SJSA1 (cell line): ENCODE data around the gene VOPP1. TPM values are rescaled to one million over a fixed set of nuclear protein-coding genes. Genes with fewer than 3 reads are reported as not detected.

Source experiments
- DNase-seq, 2 experiments: peaks; one replicate each; pipeline ENCODE4 v3.0.0-alpha.2; 2015 to 2020; ENCODE audit warnings: low spot score in 2 of 2, low read depth in 1 of 2
- H3K27ac ChIP-seq: fragments of 250-450 bp; sonication (Bioruptor Pico); 2 replicates; pipeline ENCODE4 v1.5.1; 2020; ENCODE audit warnings: mild to moderate bottlenecking, moderate library complexity
- H3K27me3 ChIP-seq: fragments of 250-450 bp; sonication (Bioruptor Pico); replicated peaks from 2 replicates; pipeline ENCODE4 v1.5.1; 2020; ENCODE audit warnings: mild to moderate bottlenecking, moderate library complexity
- H3K36me3 ChIP-seq: fragments of 250-450 bp; sonication (Bioruptor Pico); 2 replicates; pipeline ENCODE4 v1.5.1; 2020; ENCODE audit warnings: mild to moderate bottlenecking
- H3K4me1 ChIP-seq: fragments of 250-450 bp; sonication (Bioruptor Pico); replicated peaks from 2 replicates; pipeline ENCODE4 v1.6.1; 2021; ENCODE audit warnings: mild to moderate bottlenecking
- H3K4me3 ChIP-seq: fragments of 250-450 bp; sonication (Bioruptor Pico); 2 replicates; pipeline ENCODE4 v1.5.1; 2020; ENCODE audit warnings: mild to moderate bottlenecking
- H3K9me3 ChIP-seq: fragments of 250-450 bp; sonication (Bioruptor Pico); replicated peaks from 2 replicates; pipeline ENCODE4 v1.5.1; 2020; ENCODE audit warnings: mild to moderate bottlenecking
- total RNA-seq: library from RNA; depleted of rRNA; stranded (reverse); fragments of >200 nt; shearing (Covaris generic); gene quantifications from 2 replicates; pipeline ENCODE4 v1.2.3, GENCODE V29; 2014

The VOPP1 gene
- total RNA-seq, 1 experiment from 2014 or later = 107 TPM

DNA sequence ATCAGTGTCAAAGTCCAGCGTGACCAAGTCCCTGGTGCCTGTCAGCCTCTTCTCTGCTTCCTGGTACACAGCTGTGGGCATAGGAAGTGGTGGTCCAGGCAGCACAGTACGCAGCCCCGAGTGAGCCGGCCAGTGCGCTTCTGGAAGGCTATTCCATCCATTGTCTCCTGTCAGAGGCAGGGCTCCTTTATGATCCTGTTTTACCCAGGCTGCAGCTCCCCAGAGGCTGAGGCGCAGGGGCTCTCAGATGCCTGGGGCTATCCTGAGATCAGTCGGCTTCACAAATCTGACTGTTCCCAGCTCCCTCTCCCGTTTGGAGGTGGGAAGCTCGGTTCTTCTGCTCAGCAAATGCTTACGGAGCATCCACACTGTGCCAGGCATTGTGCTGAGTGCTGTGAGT lies 136.8 kb downstream of the VOPP1 start:
- H3K27me3 ChIP-seq = no peaks in the 10 kb centered on the region
- no peak overlapping the region for H3K4me3 ChIP-seq
- DNase-seq = no peak
- no peak overlapping the region for H3K27ac ChIP-seq
- H3K4me1 ChIP-seq = peaks cover 28% of the 10 kb centered on the region
- no peaks in the 10 kb centered on the region for H3K9me3 ChIP-seq
- H3K36me3 ChIP-seq = no peaks in the 10 kb centered on the region

DNA sequence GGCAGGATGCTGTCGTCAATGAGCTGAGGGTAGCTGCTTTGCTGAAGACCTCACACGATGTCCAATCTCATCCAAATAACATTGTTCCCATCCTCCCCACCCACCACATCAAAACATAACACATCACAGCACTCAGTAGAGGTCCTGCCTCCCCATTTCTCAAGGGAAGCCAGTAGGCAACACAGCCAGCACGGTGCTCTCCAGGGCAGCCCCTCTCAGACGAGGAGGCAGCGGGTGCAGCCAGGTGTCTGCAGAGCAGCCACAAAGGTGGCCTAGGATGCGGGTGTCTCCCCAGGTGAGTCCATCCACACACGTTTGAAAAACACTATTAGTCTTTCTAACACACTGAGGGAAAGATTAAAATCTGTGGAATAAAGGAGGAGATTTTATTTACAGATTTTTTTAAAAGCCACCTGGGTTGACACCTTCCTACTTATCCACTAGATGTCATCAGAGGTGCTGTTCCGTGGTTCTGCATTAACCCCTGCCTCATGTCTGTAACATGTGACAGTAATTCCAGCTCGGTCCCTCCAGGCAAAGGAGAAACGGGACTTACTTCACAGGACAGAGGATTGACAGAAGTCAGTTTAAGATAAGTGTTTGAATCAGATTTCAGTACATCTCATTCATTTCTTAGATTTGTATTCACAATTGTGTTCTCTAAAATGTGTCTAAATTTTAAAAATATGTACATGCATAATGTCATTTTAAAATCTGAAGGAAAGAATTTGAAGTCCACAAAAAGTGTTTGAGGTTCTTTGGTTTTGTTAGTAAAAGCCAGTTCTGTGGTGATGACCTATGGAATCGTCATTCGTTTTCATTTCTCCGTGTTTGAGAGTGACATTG lies 139.1 kb downstream of the VOPP1 start:
- Histone ChIP-seq H3K9me3 (no peaks in the 10 kb centered on the region), H3K27ac (no peak overlapping the region), H3K4me1 (peaks cover 21% of the 10 kb centered on the region), H3K4me3 (no peak overlapping the region), H3K36me3 (no peaks in the 10 kb centered on the region), H3K27me3 (no peaks in the 10 kb centered on the region)
- DNase-seq = peak in 1 of 2 experiments; percentile 48

DNA sequence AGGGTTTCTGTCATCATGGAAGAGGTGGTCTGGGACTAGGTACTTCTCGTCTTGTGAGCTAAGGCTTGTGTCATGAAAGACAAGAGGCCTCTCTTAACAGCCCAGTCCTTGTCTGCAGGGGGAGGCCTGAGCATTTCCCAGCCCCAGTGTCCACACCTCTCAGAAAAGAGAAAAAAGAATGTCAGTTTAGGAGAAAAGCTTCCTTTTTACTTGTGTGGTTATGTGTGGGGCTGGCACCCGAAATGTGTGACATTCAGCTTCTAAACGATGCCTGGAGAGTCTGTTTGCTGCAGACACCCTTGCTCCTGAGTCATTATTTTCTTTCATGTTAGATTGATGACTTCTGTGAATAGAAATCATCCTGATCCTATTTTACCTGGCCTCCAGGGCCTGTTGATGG lies 139.8 kb downstream of the VOPP1 start:
- no peaks in the 10 kb centered on the region for H3K27me3 ChIP-seq
- H3K4me3 ChIP-seq = no peak overlapping the region
- no peak for DNase-seq
- no peaks in the 10 kb centered on the region for H3K9me3 ChIP-seq
- H3K4me1 ChIP-seq = peaks cover 21% of the 10 kb centered on the region
- H3K36me3 ChIP-seq = no peaks in the 10 kb centered on the region
- no peak overlapping the region for H3K27ac ChIP-seq

DNA sequence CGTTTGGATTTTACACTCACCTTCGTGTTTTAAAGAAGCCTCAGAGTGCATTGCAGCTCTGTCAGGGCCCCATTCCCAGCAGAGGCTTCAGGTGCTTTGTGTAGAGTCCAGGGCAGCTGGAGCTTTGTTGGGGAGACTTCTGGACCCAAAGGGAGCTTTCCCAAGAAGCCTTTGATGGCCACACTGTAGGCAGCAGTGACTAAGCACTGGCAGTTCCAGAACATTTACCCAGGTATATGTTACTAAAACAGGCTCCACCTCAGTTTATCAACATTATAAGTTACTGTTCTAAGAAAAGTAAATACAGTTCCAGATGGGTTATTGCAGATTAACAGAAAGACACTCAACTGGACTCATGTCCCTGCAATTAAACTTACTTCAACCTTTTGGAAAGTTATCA lies 140.4 kb downstream of the VOPP1 start:
- Histone ChIP-seq H3K27me3 (no peaks in the 10 kb centered on the region), H3K4me1 (peaks cover 21% of the 10 kb centered on the region), H3K36me3 (no peaks in the 10 kb centered on the region), H3K9me3 (no peaks in the 10 kb centered on the region), H3K27ac (no peak overlapping the region), H3K4me3 (no peak overlapping the region)
- DNase-seq = no peak

DNA sequence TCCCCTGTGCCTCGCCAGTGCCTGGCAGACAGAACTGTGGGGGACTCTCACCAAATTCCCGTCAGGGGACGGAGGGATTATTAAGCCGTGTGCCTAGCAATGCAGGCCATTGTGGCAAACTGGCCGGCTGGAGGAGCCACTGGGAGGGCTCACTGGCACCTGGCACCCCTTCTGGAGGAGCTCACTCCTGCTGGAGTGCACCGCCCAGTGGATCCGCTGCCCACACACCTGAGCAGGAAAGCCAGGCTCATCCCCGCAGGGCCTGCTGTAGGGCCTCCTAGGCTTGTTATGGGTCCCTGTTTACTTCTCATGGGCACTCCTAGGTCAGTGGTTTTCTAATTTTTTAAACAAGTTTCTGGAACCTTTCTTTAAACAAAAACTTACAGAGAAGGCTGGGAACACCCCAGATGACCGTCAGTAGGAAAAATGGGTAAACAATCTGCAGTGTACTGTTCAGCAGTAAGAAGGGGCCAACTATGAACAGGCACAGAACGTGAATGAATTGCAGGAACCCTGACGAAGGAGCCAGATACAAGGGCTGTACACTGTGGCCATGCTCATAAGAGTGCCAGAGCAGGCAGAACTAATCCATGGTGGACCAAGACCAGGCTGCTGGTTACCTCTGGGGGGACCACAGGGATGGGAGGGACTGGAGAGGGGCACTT lies 142.3 kb downstream of the VOPP1 start:
- no peaks in the 10 kb centered on the region for H3K27me3 ChIP-seq
- H3K4me3 ChIP-seq = no peak overlapping the region
- H3K4me1 ChIP-seq = peaks cover 34% of the 10 kb centered on the region
- H3K36me3 ChIP-seq = peaks cover 15% of the 10 kb centered on the region
- DNase-seq = no peak
- no peak overlapping the region for H3K27ac ChIP-seq
- H3K9me3 ChIP-seq = no peaks in the 10 kb centered on the region

DNA sequence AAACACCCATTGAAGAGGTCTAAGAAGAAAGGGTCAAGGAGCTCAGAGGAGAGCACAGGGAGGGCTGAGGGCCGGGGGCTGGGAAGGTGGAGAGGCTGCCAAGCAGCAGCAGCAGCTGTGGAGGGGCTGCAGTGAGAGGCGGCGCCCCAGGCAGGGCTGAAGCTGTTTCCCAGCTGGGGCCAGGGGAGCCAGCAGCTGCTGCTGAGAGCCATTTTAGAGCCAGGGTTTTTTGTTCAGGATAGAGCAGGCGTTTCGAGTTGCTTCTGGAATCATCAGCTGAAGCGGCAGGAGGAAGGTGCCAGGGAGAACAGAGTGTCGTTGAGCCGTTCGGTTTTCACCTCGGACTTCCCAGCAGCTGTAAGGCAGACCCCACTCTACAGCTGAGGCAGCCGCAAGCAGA lies 144.5 kb downstream of the VOPP1 start:
- H3K4me1 ChIP-seq = peaks cover 47% of the 10 kb centered on the region
- H3K4me3 ChIP-seq = no peak overlapping the region
- DNase-seq = no peak
- H3K27me3 ChIP-seq = no peaks in the 10 kb centered on the region
- H3K9me3 ChIP-seq = no peaks in the 10 kb centered on the region
- H3K27ac ChIP-seq = no peak overlapping the region
- peaks cover 16% of the 10 kb centered on the region for H3K36me3 ChIP-seq

DNA sequence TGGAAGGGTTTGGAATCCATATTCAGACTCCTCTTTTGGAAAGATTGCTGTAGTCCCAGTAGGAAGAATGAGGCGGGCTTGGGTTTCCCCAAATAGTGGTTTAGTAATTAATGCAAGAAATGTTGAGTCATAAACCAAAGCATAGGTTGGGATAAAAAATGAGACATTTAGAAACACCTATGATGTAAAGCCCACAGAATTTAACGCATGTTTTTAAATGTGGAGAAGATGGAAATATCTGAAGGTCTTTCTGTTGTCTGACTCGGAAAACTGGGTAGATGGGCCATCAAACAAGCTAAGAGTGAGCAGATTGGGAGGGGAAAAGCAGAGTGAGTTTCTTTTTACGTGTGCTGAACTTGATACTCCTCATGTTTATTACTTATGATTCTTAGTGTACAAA lies 145.0 kb downstream of the VOPP1 start:
- H3K4me1 ChIP-seq = peaks cover 47% of the 10 kb centered on the region
- no peaks in the 10 kb centered on the region for H3K27me3 ChIP-seq
- peaks cover 16% of the 10 kb centered on the region for H3K36me3 ChIP-seq
- H3K4me3 ChIP-seq = no peak overlapping the region
- H3K27ac ChIP-seq = no peak overlapping the region
- H3K9me3 ChIP-seq = no peaks in the 10 kb centered on the region
- no peak for DNase-seq

DNA sequence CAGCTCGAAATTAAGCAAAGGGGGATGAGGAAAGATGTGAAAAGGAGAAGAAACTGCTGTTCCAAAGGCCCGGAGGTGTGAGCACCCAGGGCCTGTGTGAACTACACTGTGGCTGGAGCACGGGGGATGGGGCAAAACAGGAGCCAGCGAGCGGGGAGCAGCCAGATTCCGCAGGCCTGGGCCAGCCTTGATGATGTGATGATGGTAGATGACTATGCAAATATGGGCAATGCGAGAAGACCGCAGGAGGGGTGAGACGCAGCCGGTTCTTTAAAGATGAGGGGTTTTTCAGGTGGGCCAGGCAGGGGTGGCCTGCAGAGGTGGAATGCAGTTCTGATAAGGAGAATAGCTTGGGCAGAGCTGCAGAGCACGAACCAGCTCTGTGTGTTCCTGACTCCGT lies 145.6 kb downstream of the VOPP1 start:
- no peak overlapping the region for H3K27ac ChIP-seq
- DNase-seq = no peak
- H3K4me1 ChIP-seq = peaks cover 53% of the 10 kb centered on the region
- H3K4me3 ChIP-seq = no peak overlapping the region
- no peaks in the 10 kb centered on the region for H3K27me3 ChIP-seq
- H3K9me3 ChIP-seq = no peaks in the 10 kb centered on the region
- peaks cover 16% of the 10 kb centered on the region for H3K36me3 ChIP-seq

DNA sequence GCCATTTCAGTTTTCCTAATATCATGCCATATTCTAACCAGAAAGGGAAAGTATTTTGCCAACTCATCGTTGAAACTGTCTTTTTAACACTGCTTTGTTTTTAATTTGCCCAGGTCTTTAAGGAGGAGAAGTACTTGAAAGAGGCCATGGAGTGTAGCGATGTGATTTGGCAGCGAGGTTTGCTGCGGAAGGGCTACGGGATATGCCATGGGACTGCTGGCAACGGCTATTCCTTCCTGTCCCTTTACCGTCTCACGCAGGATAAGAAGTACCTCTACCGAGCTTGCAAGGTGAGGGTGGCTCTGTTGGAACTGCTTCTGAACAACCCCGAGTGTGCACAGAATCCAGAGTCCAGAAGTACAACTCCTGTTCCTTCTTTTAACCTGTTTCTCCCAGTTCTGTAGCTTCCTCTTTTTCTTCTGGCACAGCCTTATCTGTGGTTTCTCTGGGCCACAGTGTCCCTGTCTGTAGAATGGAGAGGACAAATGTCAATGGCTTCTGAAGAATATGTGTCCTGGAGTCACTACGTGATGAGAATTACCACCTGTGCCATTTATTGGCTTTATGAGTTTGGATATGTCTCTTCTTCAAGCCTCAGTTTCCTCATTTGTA lies 147.1 kb downstream of the VOPP1 start:
- Histone ChIP-seq H3K9me3 (no peaks in the 10 kb centered on the region), H3K27me3 (no peaks in the 10 kb centered on the region), H3K36me3 (peaks cover 16% of the 10 kb centered on the region), H3K4me1 (peaks cover 59% of the 10 kb centered on the region), H3K4me3 (no peak overlapping the region), H3K27ac (no peak overlapping the region)
- DNase-seq = no peak

DNA sequence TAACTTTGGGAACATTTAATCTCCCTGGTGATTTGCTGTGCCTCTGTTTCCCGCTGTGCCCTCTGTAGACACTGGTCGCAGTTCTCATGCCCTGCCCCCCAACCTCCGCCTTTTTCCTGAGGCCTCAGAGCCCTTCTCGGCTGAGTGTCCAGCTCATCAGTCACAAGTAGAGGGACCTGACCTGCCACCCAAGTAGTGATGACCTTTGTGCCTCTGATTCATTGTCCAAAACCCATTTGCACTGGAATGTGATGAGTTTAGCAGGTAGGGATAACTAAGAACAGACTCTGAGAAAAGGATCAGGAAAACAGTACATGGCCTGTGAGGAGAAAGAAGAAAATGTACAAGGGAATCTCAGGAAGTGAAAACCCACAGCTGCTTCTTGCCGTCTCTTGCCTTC lies 148.4 kb downstream of the VOPP1 start:
- Histone ChIP-seq H3K27ac (peak overlapping the region; percentile 86), H3K4me3 (no peak overlapping the region), H3K4me1 (peaks cover 58% of the 10 kb centered on the region), H3K27me3 (no peaks in the 10 kb centered on the region), H3K36me3 (peaks cover 16% of the 10 kb centered on the region), H3K9me3 (no peaks in the 10 kb centered on the region)
- DNase-seq = peak; percentile 86 to 90

DNA sequence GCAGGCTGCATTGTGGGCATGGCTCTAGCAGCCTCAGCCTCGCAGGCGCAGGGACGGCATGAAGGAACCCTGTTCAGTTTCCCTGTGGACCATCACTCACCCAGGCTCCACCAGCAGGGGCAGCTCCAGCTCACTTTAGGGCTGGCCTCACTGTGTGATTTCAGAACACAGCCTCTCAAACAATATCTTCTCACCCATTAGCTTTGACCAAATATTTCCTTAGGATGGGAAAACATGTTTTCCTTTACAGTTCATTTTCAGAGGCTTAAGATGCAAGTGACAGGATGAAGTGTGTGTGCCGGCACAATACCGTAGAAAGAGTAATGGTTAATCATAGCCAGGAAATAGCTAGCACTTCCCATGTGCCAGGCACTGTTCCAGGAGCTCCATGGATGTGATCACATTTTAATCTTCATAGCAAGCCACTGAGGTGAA lies 149.0 kb downstream of the VOPP1 start:
- H3K36me3 ChIP-seq = peaks cover 16% of the 10 kb centered on the region
- peak in 1 of 2 experiments; percentile 71 for DNase-seq
- H3K4me3 ChIP-seq = no peak overlapping the region
- H3K27ac ChIP-seq = peak overlapping the region; percentile 86
- no peaks in the 10 kb centered on the region for H3K9me3 ChIP-seq
- peaks cover 58% of the 10 kb centered on the region for H3K4me1 ChIP-seq
- no peaks in the 10 kb centered on the region for H3K27me3 ChIP-seq
